Measurements from ENCODE around the gene ADM2.

ADM2 gene

GRCh38 chr22:50497093-50497492 is 15.8 kb downstream of the ADM2 start:
- Mint-ChIP-seq H3K36me3 (ENCODE audit: low read depth) (peaks cover 2% of the 10 kb centered on the region), H3K9me3 (no peaks in the 10 kb centered on the region), H3K4me1 (ENCODE audit: low read depth) (peaks cover 4% of the 10 kb centered on the region), H3K27me3 (no peaks in the 10 kb centered on the region), H3K4me3 (no peak overlapping the region), H3K27ac (no peak overlapping the region)
- DNase-seq: no peak

GRCh38 chr22:50498322-50498890 is 17.1 kb downstream of the ADM2 start:
- peaks cover 4% of the 10 kb centered on the region for H3K4me1 Mint-ChIP-seq (ENCODE audit: low read depth)
- H3K4me3 Mint-ChIP-seq: no peak overlapping the region
- H3K27me3 Mint-ChIP-seq: no peaks in the 10 kb centered on the region
- DNase-seq: peak; percentile 73
- peaks cover 13% of the 10 kb centered on the region for H3K36me3 Mint-ChIP-seq (ENCODE audit: low read depth)
- no peaks in the 10 kb centered on the region for H3K9me3 Mint-ChIP-seq
- H3K27ac Mint-ChIP-seq: no peak overlapping the region

GRCh38 chr22:50500452-50500851 is 19.1 kb downstream of the ADM2 start:
- no peak for DNase-seq
- H3K9me3 Mint-ChIP-seq: no peaks in the 10 kb centered on the region
- H3K27me3 Mint-ChIP-seq: no peaks in the 10 kb centered on the region
- H3K36me3 Mint-ChIP-seq (ENCODE audit: low read depth): peaks cover 19% of the 10 kb centered on the region
- no peak overlapping the region for H3K4me3 Mint-ChIP-seq
- H3K4me1 Mint-ChIP-seq (ENCODE audit: low read depth): peaks cover 4% of the 10 kb centered on the region
- no peak overlapping the region for H3K27ac Mint-ChIP-seq

- no peaks in the 10 kb centered on the region for H3K27me3 Mint-ChIP-seq
- no peak overlapping the region for H3K4me3 Mint-ChIP-seq
- no peak overlapping the region for H3K27ac Mint-ChIP-seq
- H3K4me1 Mint-ChIP-seq (ENCODE audit: low read depth): peaks cover 7% of the 10 kb centered on the region
- no peaks in the 10 kb centered on the region for H3K9me3 Mint-ChIP-seq
- peaks cover 28% of the 10 kb centered on the region for H3K36me3 Mint-ChIP-seq (ENCODE audit: low read depth)
- DNase-seq: no peak
Observed at GRCh38 chr22:50502096-50502495, 20.8 kb downstream of the ADM2 start.

- DNase-seq: no peak
- H3K27me3 Mint-ChIP-seq: no peaks in the 10 kb centered on the region
- H3K9me3 Mint-ChIP-seq: no peaks in the 10 kb centered on the region
- peaks cover 7% of the 10 kb centered on the region for H3K4me1 Mint-ChIP-seq (ENCODE audit: low read depth)
- H3K27ac Mint-ChIP-seq: no peak overlapping the region
- H3K4me3 Mint-ChIP-seq: no peak overlapping the region
- H3K36me3 Mint-ChIP-seq (ENCODE audit: low read depth): peaks cover 32% of the 10 kb centered on the region
Observed at GRCh38 chr22:50502628-50503474, 21.5 kb downstream of the ADM2 start.

- Mint-ChIP-seq H3K36me3 (ENCODE audit: low read depth) (peaks cover 36% of the 10 kb centered on the region), H3K27ac (no peak overlapping the region), H3K27me3 (no peaks in the 10 kb centered on the region), H3K4me3 (no peak overlapping the region), H3K9me3 (no peaks in the 10 kb centered on the region), H3K4me1 (ENCODE audit: low read depth) (peaks cover 4% of the 10 kb centered on the region)
- DNase-seq: no peak
Observed at GRCh38 chr22:50503475-50504145, 22.3 kb downstream of the ADM2 start.

- no peak overlapping the region for H3K27ac Mint-ChIP-seq
- H3K27me3 Mint-ChIP-seq: no peaks in the 10 kb centered on the region
- no peak for DNase-seq
- H3K36me3 Mint-ChIP-seq (ENCODE audit: low read depth): peaks cover 46% of the 10 kb centered on the region
- no peaks in the 10 kb centered on the region for H3K9me3 Mint-ChIP-seq
- peaks cover 11% of the 10 kb centered on the region for H3K4me1 Mint-ChIP-seq (ENCODE audit: low read depth)
- H3K4me3 Mint-ChIP-seq: no peak overlapping the region
Observed at GRCh38 chr22:50504369-50505211, 23.2 kb downstream of the ADM2 start.

GRCh38 chr22:50505276-50505775 is 24.0 kb downstream of the ADM2 start:
- Mint-ChIP-seq H3K27me3 (no peaks in the 10 kb centered on the region), H3K36me3 (ENCODE audit: low read depth) (peaks cover 52% of the 10 kb centered on the region), H3K27ac (no peak overlapping the region), H3K9me3 (no peaks in the 10 kb centered on the region), H3K4me3 (peak overlapping the region; percentile 98), H3K4me1 (ENCODE audit: low read depth) (peaks cover 14% of the 10 kb centered on the region)
- DNase-seq: no peak

- Mint-ChIP-seq H3K27me3 (no peaks in the 10 kb centered on the region), H3K9me3 (no peaks in the 10 kb centered on the region), H3K4me3 (peak overlapping the region; percentile 98), H3K27ac (peak overlapping the region; percentile 37), H3K4me1 (ENCODE audit: low read depth) (peaks cover 14% of the 10 kb centered on the region), H3K36me3 (ENCODE audit: low read depth) (peaks cover 57% of the 10 kb centered on the region)
- DNase-seq: no peak
Observed at GRCh38 chr22:50505776-50506610, 24.6 kb downstream of the ADM2 start.

- Mint-ChIP-seq H3K27me3 (no peaks in the 10 kb centered on the region), H3K27ac (peak overlapping the region; percentile 97), H3K4me1 (ENCODE audit: low read depth) (peaks cover 14% of the 10 kb centered on the region)
Observed at GRCh38 chr22:50506611-50507420, 25.5 kb downstream of the ADM2 start.

GRCh38 chr22:50507421-50507990 is 26.2 kb downstream of the ADM2 start, which contains the start of gene LMF2:
Gene LMF2 (minus strand): TSS chr22:50507702. CDS start chr22:50507675, 27 bp downstream.
- H3K27me3 Mint-ChIP-seq: no peaks in the 10 kb centered on the region
- peaks cover 20% of the 10 kb centered on the region for H3K4me1 Mint-ChIP-seq (ENCODE audit: low read depth)
- peak; percentile 98 for DNase-seq
- peak within 1 kb of the TSS; percentile 98 for H3K27ac Mint-ChIP-seq
- H3K36me3 Mint-ChIP-seq (ENCODE audit: low read depth): peaks cover 61% of the 10 kb centered on the region
- H3K9me3 Mint-ChIP-seq: no peaks in the 10 kb centered on the region
- H3K4me3 Mint-ChIP-seq: peak within 1 kb of the TSS; percentile 98

More at GRCh38 chr22:50506611-50507420, 25.5 kb downstream of the ADM2 start:
- H3K9me3 Mint-ChIP-seq: no peaks in the 10 kb centered on the region
- H3K4me3 Mint-ChIP-seq: peak overlapping the region; percentile 98
- no peak for DNase-seq
- H3K36me3 Mint-ChIP-seq (ENCODE audit: low read depth): peaks cover 60% of the 10 kb centered on the region

- H3K4me1 Mint-ChIP-seq (ENCODE audit: low read depth): peaks cover 24% of the 10 kb centered on the region
- H3K9me3 Mint-ChIP-seq: no peaks in the 10 kb centered on the region
- H3K36me3 Mint-ChIP-seq (ENCODE audit: low read depth): peaks cover 62% of the 10 kb centered on the region
- peak within 1 kb of the TSS; percentile 98 for H3K4me3 Mint-ChIP-seq
- peak within 1 kb of the TSS; percentile 98 for H3K27ac Mint-ChIP-seq
- H3K27me3 Mint-ChIP-seq: no peaks in the 10 kb centered on the region
- peak; percentile 100 for DNase-seq
Observed at GRCh38 chr22:50507991-50508884, 26.9 kb downstream of the ADM2 start, which contains the start of gene NCAPH2. Gene NCAPH2 (plus strand): TSS chr22:50508224. CDS start chr22:50508338, 114 bp downstream.
